Measurements from ENCODE around the gene SEMA4D.

GRCh38 chr9:89411759-89412158 lies 86.2 kb downstream of the SEMA4D start:
- TF ChIP-seq CTCF (IDR thresholded peaks at IDR 0.05): no peak
- no peak for TF ChIP-seq ZFX (IDR thresholded peaks at IDR 0.05; ENCODE audit: borderline replicate concordance)
